Measurements from ENCODE around the gene MSANTD3. TPM values are rescaled to one million over a fixed set of nuclear protein-coding genes. Genes with fewer than 3 reads are reported as not detected.

Gene MSANTD3
- total RNA-seq, 1 experiment from 2014 or later: 35.7 TPM

- Histone ChIP-seq H2BK20ac (ENCODE audit: low read depth, low read length, poor library complexity, severe bottlenecking) (no peak overlapping the region), H3K4me1 (ENCODE audit: insufficient read depth, low read length) (peaks cover 3% of the 10 kb centered on the region; the same call in 1 of the 2 replicates), H3K4me2 (ENCODE audit: insufficient read depth, insufficient read length, low read length) (peak overlapping the region; percentile 93), H4K91ac (ENCODE audit: insufficient read length, low read depth, low read length) (no peak overlapping the region), H2BK120ac (ENCODE audit: low read depth, low read length, poor library complexity, severe bottlenecking) (no peak overlapping the region), H3T11ph (ENCODE audit: low read length) (no peak overlapping the region), H3K56ac (ENCODE audit: insufficient read length, low read depth, low read length) (no peak overlapping the region), H3K27ac (ENCODE audit: insufficient read length, low read depth, low read length) (no peak overlapping the region), H3K23ac (ENCODE audit: insufficient read length, low read depth, low read length) (no peak overlapping the region), H3K14ac (ENCODE audit: insufficient read depth, low read length) (peak overlapping the region; percentile 95), H3K23me2 (ENCODE audit: insufficient read length, low read depth, low read length, poor library complexity, severe bottlenecking) (peaks cover 12% of the 10 kb centered on the region), H4K5ac (ENCODE audit: insufficient read length, low read depth, low read length) (no peak overlapping the region), H3K79me1 (ENCODE audit: insufficient read depth, low read depth, low read length, poor library complexity, severe bottlenecking) (no peaks in the 10 kb centered on the region), H3K27me3 (ENCODE audit: insufficient read depth, low read length) (no peaks in the 10 kb centered on the region), H3K9me3 (ENCODE audit: control insufficient read depth, low read depth, low read length) (no peaks in the 10 kb centered on the region), H3K18ac (ENCODE audit: insufficient read length, low read depth, low read length) (peak overlapping the region; percentile 72), H2BK15ac (ENCODE audit: low read depth, low read length) (no peak overlapping the region), H2BK12ac (ENCODE audit: insufficient read length, low read depth, low read length) (no peak overlapping the region), H2BK5ac (ENCODE audit: insufficient read length, low read length) (no peak overlapping the region), H2AFZ (ENCODE audit: low read length) (no peak overlapping the region), H3K79me2 (ENCODE audit: insufficient read depth, low read length) (peaks cover 21% of the 10 kb centered on the region; the same call in 1 of the 2 replicates), H4K8ac (replicated peaks; ENCODE audit: insufficient read length, low read depth, low read length) (no peak overlapping the region), H2AK5ac (ENCODE audit: insufficient read length, low read length) (no peak overlapping the region), H3K9ac (ENCODE audit: extremely low read depth, insufficient read length, low read length) (peak overlapping the region; percentile 63), H4K20me1 (ENCODE audit: control insufficient read depth, insufficient read depth, insufficient read length) (no peaks in the 10 kb centered on the region), H3K4ac (ENCODE audit: low read depth, low read length) (no peak overlapping the region)
- no peak for TF ChIP-seq CTCF (conservative IDR thresholded peaks at IDR 0.05)
- Mint-ChIP-seq H3K36me3 (ENCODE audit: insufficient read depth in 1 of 3, low read depth in 3 of 3) (peaks cover 2 to 10% (median 3%) of the 10 kb centered on the region in 3 experiments; a peak in 5 of 7 replicates), H3K27ac (peak overlapping the region; percentile 90 to 95 (median 93)), H3K4me1 (peaks cover 36 to 42% of the 10 kb centered on the region in 2 experiments), H3K9me3 (no peaks in the 10 kb centered on the region; a peak in 1 of 5 replicates), H3K27me3 (ENCODE audit: low read depth) (no peaks in the 10 kb centered on the region), H3K4me3 (peak overlapping the region; percentile 82 to 95)
- no CpG with 5 or more reads among the region's 26 CpGs for WGBS (ENCODE audit: extremely low coverage, insufficient read length, low lambda C conversion rate)
- DNase-seq: no peak
Observed at GRCh38 chr9:100474082-100474923, 47.4 kb downstream of the MSANTD3 start.
